Measurements from ENCODE around the gene WFS1. TPM values are rescaled to one million over a fixed set of nuclear protein-coding genes. Genes with fewer than 3 reads are reported as not detected.

Gene WFS1
- total and polyA plus RNA-seq, 2 of the 13 experiments (the other 11 are each of a cell fraction or from before 2014, with no cell fraction given) = 39.1 to 42.2 TPM

GRCh38 chr4:6269616-6270511 is at the start of gene WFS1 (continued):
- TF ChIP-seq ATF4 (CRISPR knock-in tag; IDR thresholded peaks at IDR 0.05) (no peak), NFE2 (CRISPR knock-in tag; IDR thresholded peaks at IDR 0.05) (no peak), TRIM22 (IDR thresholded peaks at IDR 0.05) (no peak), SPEN (CRISPR knock-in tag; IDR thresholded peaks at IDR 0.05; ENCODE audit: low read depth) (peak; percentile 63; the same call in 1 of the 2 replicates), FOXO4 (CRISPR knock-in tag; conservative IDR thresholded peaks at IDR 0.05) (no peak), TBP (CRISPR knock-in tag; IDR thresholded peaks at IDR 0.05) (no peak), HOXA7 (CRISPR knock-in tag; IDR thresholded peaks at IDR 0.05) (no peak), MAX (IDR thresholded peaks at IDR 0.05) (no peak), ARID5B (CRISPR knock-in tag; IDR thresholded peaks at IDR 0.05) (no peak), KAT7 (CRISPR knock-in tag; IDR thresholded peaks at IDR 0.05; ENCODE audit: borderline replicate concordance) (peak; percentile 55; the same call in 1 of the 2 replicates), REST (IDR thresholded peaks at IDR 0.05; ENCODE audit: borderline replicate concordance in 1 of 2, low read depth in 1 of 2, low read length in 2 of 2) (no peak), GATA4 (IDR thresholded peaks at IDR 0.05; ENCODE audit: borderline replicate concordance, low read depth) (0 out of 2 replicates have a peak, but pooled peaks have one; percentile 27), NR2F1 (CRISPR knock-in tag; IDR thresholded peaks at IDR 0.05) (no peak), ESRRA (CRISPR knock-in tag; IDR thresholded peaks at IDR 0.05; ENCODE audit: low read depth) (no peak), EED (CRISPR knock-in tag; IDR thresholded peaks at IDR 0.05) (no peak), RELA (CRISPR knock-in tag; IDR thresholded peaks at IDR 0.05) (no peak)
